CD4-positive, alpha-beta T cell (primary cell): ENCODE results near the gene TBC1D22A. TPM values are rescaled to one million over a fixed set of nuclear protein-coding genes. Genes with fewer than 3 reads are reported as not detected.

Source experiments
- ATAC-seq: fragments of 200-7000 bp; cut with Tn5 transposase; one replicate; pipeline ENCODE4 v1.10.0; 2022; ENCODE audit warnings: mild to moderate bottlenecking; ENCODE audit not compliant: poor library complexity
- CTCF ChIA-PET: fragments of 350-600 bp; sonication (Branson Sonifier 250); formaldehyde crosslinking; loops from one replicate; lab custom pipeline; 2021; ENCODE audit warnings: antibody characterized with exemption, inconsistent platforms; lab: Charles Lee
- POLR2A ChIA-PET: fragments of 350-600 bp; sonication (Branson Sonifier 250); formaldehyde crosslinking; loops from one replicate; lab custom pipeline; 2021; ENCODE audit warnings: antibody characterized with exemption, inconsistent platforms; lab: Charles Lee
- DNase-seq, 14 experiments: peaks; one replicate each; pipeline ENCODE4 v3.0.0-alpha.2; 2013 to 2020; ENCODE audit warnings: mixed read lengths in 2 of 14
- H3K27ac ChIP-seq, 2 donors: one replicate each; pipeline versions ENCODE4 v1.5.1 to v1.7.0; 2013; ENCODE audit warnings: low read length in 2 of 2, low read depth in 1 of 2, mild to moderate bottlenecking in 1 of 2
- H3K27me3 ChIP-seq, 2 experiments: 1 replicate in 1 of 2; 2 replicates in 1 of 2; pipeline versions ENCODE4 v1.6.1 to v1.7.0; 2013; ENCODE audit warnings: low read length in 2 of 2, control low read depth in 1 of 2, mild to moderate bottlenecking in 1 of 2, moderate library complexity in 1 of 2; ENCODE audit not compliant: insufficient read depth in 2 of 2, control insufficient read depth in 1 of 2
- H3K36me3 ChIP-seq: one replicate; pipeline ENCODE4 v1.6.1; 2013; ENCODE audit warnings: low read length, control low read depth; ENCODE audit not compliant: insufficient read depth
- H3K4me1 ChIP-seq: one replicate; pipeline ENCODE4 v1.6.1; 2013; ENCODE audit warnings: low read length, control low read depth; ENCODE audit not compliant: insufficient read depth
- H3K4me3 ChIP-seq: one replicate; pipeline ENCODE4 v1.5.1; 2013; ENCODE audit warnings: mild to moderate bottlenecking, low read length, moderate library complexity
- H3K9me3 ChIP-seq, 2 experiments: 1 replicate in 1 of 2; 2 replicates in 1 of 2; pipeline versions ENCODE4 v1.6.1 to v1.7.0; 2013; ENCODE audit warnings: low read length in 2 of 2, mild to moderate bottlenecking in 2 of 2, control low read depth in 1 of 2, moderate library complexity in 1 of 2; ENCODE audit not compliant: control insufficient read depth in 1 of 2, insufficient read depth in 1 of 2
- H3K27ac Mint-ChIP-seq: one replicate; pipeline ENCODE4 v1.8.0; 2020; ENCODE audit warnings: mixed read lengths
- H3K27me3 Mint-ChIP-seq: one replicate; pipeline ENCODE4 v1.8.0; 2021; ENCODE audit warnings: mixed read lengths
- H3K36me3 Mint-ChIP-seq: one replicate; pipeline ENCODE4 v1.8.0; 2021; ENCODE audit warnings: low read depth, mixed read lengths
- H3K4me1 Mint-ChIP-seq: one replicate; pipeline ENCODE4 v1.8.0; 2021; ENCODE audit warnings: low read depth, mixed read lengths
- H3K4me3 Mint-ChIP-seq: one replicate; pipeline ENCODE4 v1.8.0; 2020; ENCODE audit warnings: mild to moderate bottlenecking, mixed read lengths
- H3K9me3 Mint-ChIP-seq: one replicate; pipeline ENCODE4 v1.8.0; 2020; ENCODE audit warnings: mixed read lengths
- intact Hi-C, 2 experiments: fragments of 100-400 bp; cut with DNase I in 1 of 2; cut with micrococcal nuclease in 1 of 2; formaldehyde crosslinking; loops; one replicate each; pipeline versions ENCODE4 v1.15.1 to v1.9.0; 2023 to 2025; cut with DNase I, micrococcal nuclease
- total RNA-seq, 174 experiments: library from RNA in 2 of 174; stranded (reverse) in 2 of 174; gene quantifications; one replicate each; pipeline ENCODE4 v1.2.3 and lab custom pipeline; 2021 to 2026
- TF ChIP-seq, protein P1 (sequence below): fragments of 200-600 bp; IDR thresholded peaks from one replicate; pipeline ENCODE4 v1.8.0; 2022; ENCODE audit warnings: antibody characterized with exemption, mild to moderate bottlenecking

Gene TBC1D22A
- total RNA-seq, 2 experiments from 2014 or later, result 27.1 to 31.7 TPM

DNA sequence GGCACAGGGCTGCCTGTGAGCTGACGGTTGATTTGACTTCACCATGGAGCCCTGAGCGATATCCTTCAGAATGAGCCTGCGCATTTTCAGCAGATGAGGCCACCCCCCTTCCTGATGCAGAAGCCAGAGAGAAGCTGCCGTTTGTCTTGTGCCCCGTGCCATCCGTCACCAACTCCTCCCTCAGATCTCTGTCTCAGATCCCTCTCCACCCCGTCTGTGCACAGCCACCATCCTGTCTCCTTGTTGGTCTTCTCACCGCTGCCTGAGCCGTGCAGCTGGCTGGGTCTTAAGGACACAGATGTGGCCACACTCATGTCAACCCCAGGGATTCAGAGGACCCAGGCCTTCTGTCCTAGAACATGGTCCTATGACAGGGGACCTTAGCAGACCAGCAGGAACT lies 293.9 kb downstream of the TBC1D22A start:
- Histone ChIP-seq H3K4me1 (peaks cover 3% of the 10 kb centered on the region), H3K27me3 (no peaks in the 10 kb centered on the region), H3K4me3 (no peak overlapping the region), H3K9me3 (peaks cover 0 to 4% of the 10 kb centered on the region in 2 experiments), H3K27ac (no peak overlapping the region), H3K36me3 (peaks cover 20% of the 10 kb centered on the region)
- ChIA-PET CTCF (no interaction called here), POLR2A (no interaction called here)
- no peaks in the 10 kb centered on the region for H3K9me3 Mint-ChIP-seq
- TF ChIP-seq, protein P1, sequence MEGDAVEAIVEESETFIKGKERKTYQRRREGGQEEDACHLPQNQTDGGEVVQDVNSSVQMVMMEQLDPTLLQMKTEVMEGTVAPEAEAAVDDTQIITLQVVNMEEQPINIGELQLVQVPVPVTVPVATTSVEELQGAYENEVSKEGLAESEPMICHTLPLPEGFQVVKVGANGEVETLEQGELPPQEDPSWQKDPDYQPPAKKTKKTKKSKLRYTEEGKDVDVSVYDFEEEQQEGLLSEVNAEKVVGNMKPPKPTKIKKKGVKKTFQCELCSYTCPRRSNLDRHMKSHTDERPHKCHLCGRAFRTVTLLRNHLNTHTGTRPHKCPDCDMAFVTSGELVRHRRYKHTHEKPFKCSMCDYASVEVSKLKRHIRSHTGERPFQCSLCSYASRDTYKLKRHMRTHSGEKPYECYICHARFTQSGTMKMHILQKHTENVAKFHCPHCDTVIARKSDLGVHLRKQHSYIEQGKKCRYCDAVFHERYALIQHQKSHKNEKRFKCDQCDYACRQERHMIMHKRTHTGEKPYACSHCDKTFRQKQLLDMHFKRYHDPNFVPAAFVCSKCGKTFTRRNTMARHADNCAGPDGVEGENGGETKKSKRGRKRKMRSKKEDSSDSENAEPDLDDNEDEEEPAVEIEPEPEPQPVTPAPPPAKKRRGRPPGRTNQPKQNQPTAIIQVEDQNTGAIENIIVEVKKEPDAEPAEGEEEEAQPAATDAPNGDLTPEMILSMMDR, result no peak
- H3K36me3 Mint-ChIP-seq, result peaks cover 40% of the 10 kb centered on the region
- no peak overlapping the region for H3K27ac Mint-ChIP-seq
- H3K4me3 Mint-ChIP-seq, result no peak overlapping the region
- H3K27me3 Mint-ChIP-seq, result no peaks in the 10 kb centered on the region
- no peak for ATAC-seq
- no peaks in the 10 kb centered on the region for H3K4me1 Mint-ChIP-seq
- intact Hi-C loops, result no loop called here
- DNase-seq, result no peak

DNA sequence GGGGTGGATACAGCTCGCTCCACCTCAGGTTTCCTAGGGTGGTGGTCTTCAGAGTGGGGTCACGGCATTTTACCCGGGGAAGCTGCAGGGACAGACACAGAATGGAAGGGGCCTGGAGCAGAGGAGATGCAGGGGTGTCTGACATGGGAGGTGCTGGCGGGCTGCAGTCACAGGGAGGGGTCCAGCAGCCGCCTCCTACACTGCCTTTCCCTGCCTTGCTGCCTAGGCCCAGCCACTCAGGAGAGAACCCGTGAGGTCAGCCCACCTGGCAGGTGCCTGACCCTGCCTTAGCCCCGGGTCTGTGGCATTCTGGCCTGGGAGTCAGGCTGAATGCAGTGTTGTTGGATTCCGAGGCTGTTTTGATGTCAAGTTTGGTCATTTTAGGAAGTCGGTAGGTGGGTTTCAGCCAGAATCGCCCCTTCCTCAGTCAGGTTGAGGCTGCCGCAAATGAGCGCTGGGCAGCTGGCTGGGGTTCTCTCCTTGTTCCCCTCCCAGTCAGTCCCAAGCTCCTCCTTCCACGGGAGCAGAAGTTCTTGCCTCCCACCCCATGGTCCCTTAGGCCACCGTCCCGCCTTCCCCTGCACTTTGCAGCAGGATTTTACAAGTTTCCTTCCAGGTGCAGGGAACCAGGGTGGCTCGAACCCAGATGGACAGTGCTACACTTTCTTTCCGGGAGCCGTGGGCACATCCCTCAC lies 294.5 kb downstream of the TBC1D22A start:
- TF ChIP-seq, protein P1, result no peak
- H3K4me3 Mint-ChIP-seq, result no peak overlapping the region
- no peak overlapping the region for H3K4me3 ChIP-seq
- peaks cover 2% of the 10 kb centered on the region for H3K4me1 ChIP-seq
- POLR2A ChIA-PET, result no interaction called here
- H3K9me3 ChIP-seq, result peaks cover 0 to 4% of the 10 kb centered on the region in 2 experiments
- ATAC-seq (no peak), DNase-seq (no peak)
- CTCF ChIA-PET, result no interaction called here
- H3K27ac ChIP-seq, result no peak overlapping the region
- H3K9me3 Mint-ChIP-seq, result no peaks in the 10 kb centered on the region
- H3K36me3 Mint-ChIP-seq, result peaks cover 43% of the 10 kb centered on the region
- no peak overlapping the region for H3K27ac Mint-ChIP-seq
- H3K27me3 Mint-ChIP-seq, result no peaks in the 10 kb centered on the region
- intact Hi-C loops, result no loop called here
- peaks cover 16% of the 10 kb centered on the region for H3K36me3 ChIP-seq
- no peaks in the 10 kb centered on the region for H3K27me3 ChIP-seq
- no peaks in the 10 kb centered on the region for H3K4me1 Mint-ChIP-seq

DNA sequence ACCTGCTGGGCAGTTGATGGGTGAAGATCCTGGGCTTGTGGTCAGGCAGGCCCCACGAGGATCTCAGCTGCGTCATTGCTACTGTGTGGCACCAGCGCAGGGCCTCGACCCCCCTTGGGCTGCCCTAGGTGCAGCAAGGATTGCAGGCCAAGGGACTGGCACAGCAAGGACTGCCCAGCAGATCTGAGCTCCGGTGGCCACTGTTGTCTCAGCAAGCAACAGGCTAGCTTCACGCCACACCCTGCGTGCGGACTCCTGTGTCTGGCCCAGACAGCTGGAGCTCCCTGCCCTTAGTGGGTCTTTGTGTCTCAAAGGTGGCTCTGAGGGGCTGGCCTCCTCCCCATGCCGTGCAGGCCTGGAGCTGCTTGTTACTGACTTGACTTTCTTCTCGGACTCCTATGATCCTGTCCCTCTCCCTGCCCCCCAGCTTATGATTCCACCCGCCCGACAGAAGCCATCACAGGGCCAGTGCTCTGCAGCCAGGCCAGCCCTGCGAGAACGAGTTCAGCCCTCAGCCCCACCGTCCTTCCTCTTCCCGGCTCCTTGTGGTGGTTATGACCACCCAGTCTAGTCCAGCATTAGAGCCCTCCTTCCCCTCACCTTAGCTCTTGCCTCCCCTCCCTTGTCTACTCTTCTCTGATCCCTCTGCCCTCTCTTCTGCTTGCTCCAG lies 295.6 kb downstream of the TBC1D22A start:
- Mint-ChIP-seq H3K4me1 (no peaks in the 10 kb centered on the region), H3K9me3 (no peaks in the 10 kb centered on the region), H3K27me3 (no peaks in the 10 kb centered on the region), H3K27ac (no peak overlapping the region), H3K4me3 (no peak overlapping the region), H3K36me3 (peaks cover 54% of the 10 kb centered on the region)
- CTCF ChIA-PET, result no interaction called here
- H3K4me3 ChIP-seq, result no peak overlapping the region
- POLR2A ChIA-PET, result no interaction called here
- no peak for ATAC-seq
- H3K36me3 ChIP-seq, result peaks cover 20% of the 10 kb centered on the region
- TF ChIP-seq, protein P1, result no peak
- no peak for DNase-seq
- no peaks in the 10 kb centered on the region for H3K27me3 ChIP-seq
- no peaks in the 10 kb centered on the region for H3K4me1 ChIP-seq
- no peak overlapping the region for H3K27ac ChIP-seq
- H3K9me3 ChIP-seq, result peaks cover 0 to 4% of the 10 kb centered on the region in 2 experiments
- intact Hi-C loops, result no loop called here
